GM12875 (cell line): ENCODE results near the gene ZNF784.

ENCODE experiments used
- H3K4me3 ChIP-seq: one replicate; pipeline ENCODE4 v1.5.1; 2011; ENCODE audit warnings: low read depth, low read length, control low read depth
- CTCF ChIP-seq: IDR thresholded peaks from 2 replicates; pipeline ENCODE4 v1.5.1; 2011; ENCODE audit warnings: low read depth, mild to moderate bottlenecking, control low read depth, inconsistent platforms, low read length, moderate library complexity, borderline replicate concordance; ENCODE audit not compliant: insufficient read depth

Gene ZNF784

GRCh38 chr19:55656988-55657747, 32.8 kb upstream of the ZNF784 start:
- peak overlapping the region; percentile 95 for H3K4me3 ChIP-seq
- no peak for TF ChIP-seq CTCF

GRCh38 chr19:55656552-55656951, 32.2 kb upstream of the ZNF784 start:
- H3K4me3 ChIP-seq = peak overlapping the region; percentile 95
- no peak for TF ChIP-seq CTCF

GRCh38 chr19:55655648-55656040, 31.3 kb upstream of the ZNF784 start:
- TF ChIP-seq CTCF = no peak
- peak overlapping the region; percentile 95 for H3K4me3 ChIP-seq

GRCh38 chr19:55654868-55655647, 30.7 kb upstream of the ZNF784 start, which contains the start of gene U2AF2:
Gene U2AF2, plus strand, starts transcription at chr19:55655035. Its CDS starts 70 bp downstream, at chr19:55655105.
- peak within 1 kb of the TSS; percentile 95 for H3K4me3 ChIP-seq
- TF ChIP-seq CTCF = no peak

GRCh38 chr19:55654323-55654867, 30.0 kb upstream of the ZNF784 start:
- TF ChIP-seq CTCF = no peak
- peak overlapping the region; percentile 92 for H3K4me3 ChIP-seq

DNA sequence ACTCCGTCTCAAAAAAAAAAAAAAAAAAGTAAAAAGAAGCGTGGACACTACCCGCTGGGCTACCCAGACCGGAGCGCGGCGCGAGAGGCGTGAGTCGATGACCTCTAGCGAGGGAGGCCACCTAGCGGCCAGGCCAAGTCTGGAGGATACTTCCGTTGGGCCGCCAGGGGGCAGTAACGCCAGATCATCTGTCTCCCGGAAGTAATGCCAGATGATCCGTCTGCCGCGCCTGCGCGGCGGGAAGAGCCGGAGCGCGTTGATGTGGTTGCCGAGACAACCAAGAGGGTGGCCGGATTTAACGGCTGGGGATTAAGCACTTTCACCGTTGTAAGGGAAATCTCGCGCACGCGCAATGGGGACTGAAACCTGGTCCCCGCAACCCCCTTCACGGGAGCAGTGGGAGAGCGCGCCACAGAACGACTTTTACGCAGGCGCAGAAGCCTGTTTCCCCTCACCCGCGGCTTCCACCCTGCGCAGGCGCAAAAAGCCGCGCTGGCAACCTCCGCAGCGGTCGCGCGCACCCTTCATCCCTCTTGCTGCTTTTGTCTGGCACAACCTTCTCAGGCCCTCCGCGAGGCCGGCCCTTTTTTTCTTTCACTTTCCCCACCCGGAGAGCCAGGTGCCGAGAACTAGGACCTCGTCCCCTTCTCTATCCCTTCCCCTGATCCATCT, 29.4 kb upstream of the ZNF784 start:
- H3K4me3 ChIP-seq = peak overlapping the region; percentile 92
- TF ChIP-seq CTCF = peak; percentile 100
